ENCODE measurements around the gene SMIM43. TPM values are rescaled to one million over a fixed set of nuclear protein-coding genes. Genes with fewer than 3 reads are reported as not detected.

SMIM43 gene
- polyA plus RNA-seq, 1 donor (not counting 4 experiments of a cell fraction or from before 2014, with no cell fraction given): 0.03 TPM

GRCh38 chr4:121784401-121784800 lies 19.4 kb upstream of the SMIM43 start:
- no peaks in the 10 kb centered on the region for H4K20me1 ChIP-seq (ENCODE audit: control insufficient read depth, extremely low read depth, insufficient read depth, low read length)
- no peaks in the 10 kb centered on the region for H3K9me3 ChIP-seq (ENCODE audit: control insufficient read depth, low read depth, low read length)
- H3K79me2 ChIP-seq (ENCODE audit: control insufficient read depth, insufficient read depth, low read length): no peaks in the 10 kb centered on the region
- H3K4me3 ChIP-seq (ENCODE audit: control insufficient read depth in 2 of 3, extremely low read depth in 1 of 3, insufficient read depth in 2 of 3, low read depth in 1 of 3, low read length in 3 of 3): no peak overlapping the region
- FAIRE-seq (no peak), DNase-seq (ENCODE audit: low read depth, low spot score) (no peak)
- no peak overlapping the region for H3K4me2 ChIP-seq (ENCODE audit: control insufficient read depth, extremely low read depth, insufficient read depth, low read depth, low read length)
- no peak overlapping the region for H3K27ac ChIP-seq (ENCODE audit: control insufficient read depth, insufficient read depth, low read length)
- H2AFZ ChIP-seq (ENCODE audit: control insufficient read depth, low read length): no peak overlapping the region
- peaks cover 17% of the 10 kb centered on the region for H3K4me1 ChIP-seq (ENCODE audit: control insufficient read depth, extremely low read depth, insufficient read depth, low read length)
- no peaks in the 10 kb centered on the region for H3K36me3 ChIP-seq (ENCODE audit: control insufficient read depth in 2 of 2, extremely low read depth in 1 of 2, insufficient read depth in 2 of 2, low read length in 2 of 2)
- dilution Hi-C loops (cut with MboI; ENCODE audit: extremely low pct_ligation_motif_present, low sequenced_read_pairs): no loop called here
- H3K9ac ChIP-seq (ENCODE audit: control insufficient read depth, extremely low read depth, insufficient read depth, low read length): no peak overlapping the region
- TF ChIP-seq EZH2 (IDR thresholded peaks at IDR 0.05; ENCODE audit: low read length) (no peak), CTCF (optimal IDR thresholded peaks at IDR 0.05 in 1 of 3, IDR thresholded peaks at IDR 0.05 in 1 of 3, conservative IDR thresholded peaks at IDR 0.05 in 1 of 3; ENCODE audit: extremely low read depth in 1 of 3, insufficient read depth in 2 of 3, low read length in 3 of 3) (no peak)
- H3K27me3 ChIP-seq (ENCODE audit: control insufficient read depth, extremely low read depth, insufficient read depth, low read length): no peaks in the 10 kb centered on the region
- peaks cover 2% of the 10 kb centered on the region for H3K9me1 ChIP-seq (ENCODE audit: control insufficient read depth, extremely low read depth, insufficient read depth, low read length)

GRCh38 chr4:121783210-121783609 lies 18.2 kb upstream of the SMIM43 start:
- no peak for FAIRE-seq

More at GRCh38 chr4:121783210-121783609, 18.2 kb upstream of the SMIM43 start:
- H3K4me2 ChIP-seq (ENCODE audit: control insufficient read depth, extremely low read depth, insufficient read depth, low read depth, low read length): no peak overlapping the region
- H3K79me2 ChIP-seq (ENCODE audit: control insufficient read depth, insufficient read depth, low read length): no peaks in the 10 kb centered on the region
- TF ChIP-seq CTCF (optimal IDR thresholded peaks at IDR 0.05 in 1 of 3, IDR thresholded peaks at IDR 0.05 in 1 of 3, conservative IDR thresholded peaks at IDR 0.05 in 1 of 3; ENCODE audit: extremely low read depth in 1 of 3, insufficient read depth in 2 of 3, low read length in 3 of 3): no peak
- no peak for TF ChIP-seq EZH2 (IDR thresholded peaks at IDR 0.05; ENCODE audit: low read length)
- H3K27me3 ChIP-seq (ENCODE audit: control insufficient read depth, extremely low read depth, insufficient read depth, low read length): no peaks in the 10 kb centered on the region
- H3K36me3 ChIP-seq (ENCODE audit: control insufficient read depth in 2 of 2, extremely low read depth in 1 of 2, insufficient read depth in 2 of 2, low read length in 2 of 2): no peaks in the 10 kb centered on the region
- no peak for DNase-seq (ENCODE audit: low read depth, low spot score)
- no peaks in the 10 kb centered on the region for H4K20me1 ChIP-seq (ENCODE audit: control insufficient read depth, extremely low read depth, insufficient read depth, low read length)
- H3K9me3 ChIP-seq (ENCODE audit: control insufficient read depth, low read depth, low read length): no peaks in the 10 kb centered on the region
- H3K4me1 ChIP-seq (ENCODE audit: control insufficient read depth, extremely low read depth, insufficient read depth, low read length): peaks cover 17% of the 10 kb centered on the region
- dilution Hi-C loops (cut with MboI; ENCODE audit: extremely low pct_ligation_motif_present, low sequenced_read_pairs): no loop called here
- no peak overlapping the region for H3K9ac ChIP-seq (ENCODE audit: control insufficient read depth, extremely low read depth, insufficient read depth, low read length)
- H3K27ac ChIP-seq (ENCODE audit: control insufficient read depth, insufficient read depth, low read length): no peak overlapping the region
- H3K9me1 ChIP-seq (ENCODE audit: control insufficient read depth, extremely low read depth, insufficient read depth, low read length): peaks cover 2% of the 10 kb centered on the region
- H2AFZ ChIP-seq (ENCODE audit: control insufficient read depth, low read length): no peak overlapping the region
- H3K4me3 ChIP-seq (ENCODE audit: control insufficient read depth in 2 of 3, extremely low read depth in 1 of 3, insufficient read depth in 2 of 3, low read depth in 1 of 3, low read length in 3 of 3): no peak overlapping the region

Measured in keratinocyte (primary cell).